HFF-Myc (cell line): ENCODE data around the gene GRK3.
"Not testable (repeated sequence)": the region's sequence is repeated elsewhere in the genome, so short reads cannot be mapped to it uniquely, and the experiment has no call there.

Source experiments
- DNase-seq: peaks from one replicate; pipeline ENCODE4 v3.0.0-alpha.2; 2011; ENCODE audit warnings: low read depth; ENCODE audit errors: extremely low read depth
- H3K4me3 ChIP-seq: replicated peaks from 2 replicates; pipeline ENCODE4 v1.5.1; 2011; ENCODE audit warnings: low read depth, mild to moderate bottlenecking, control low read depth, low read length
- TF ChIP-seq, protein P1 (sequence below): IDR thresholded peaks from 2 replicates; pipeline ENCODE4 v1.5.1; 2012; ENCODE audit warnings: mild to moderate bottlenecking, low read depth, low read length, control low read depth; ENCODE audit errors: missing control alignments

GRK3 gene

DNA sequence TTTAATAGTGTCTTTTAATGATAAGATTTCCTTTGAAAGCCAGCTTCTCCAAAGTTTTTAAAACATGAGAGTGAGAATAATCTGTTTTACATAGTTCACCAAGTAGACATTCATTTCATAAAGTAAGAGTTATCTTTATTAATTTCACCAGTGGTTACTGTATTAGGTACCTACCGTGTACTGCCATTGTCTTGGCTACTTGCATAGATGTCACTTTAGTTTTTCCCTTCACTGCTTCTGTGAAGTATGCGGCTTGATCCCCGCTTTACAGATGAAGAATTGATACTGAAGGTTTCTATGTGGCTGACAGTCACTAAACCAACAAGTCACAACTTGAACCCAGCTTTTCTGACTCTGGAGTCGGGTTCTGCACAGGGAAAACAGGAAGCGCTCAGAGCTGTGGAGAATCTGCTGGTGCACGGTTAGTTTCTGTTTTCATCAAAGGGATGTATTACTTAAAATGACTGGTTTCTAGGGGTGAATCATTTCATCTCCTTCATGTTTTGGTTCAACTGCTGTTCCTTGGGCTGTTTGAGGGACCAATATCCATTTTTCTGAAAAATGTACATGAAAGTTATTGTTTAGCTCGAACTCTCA, 138.2 kb downstream of the GRK3 start:
- TF ChIP-seq, protein P1, sequence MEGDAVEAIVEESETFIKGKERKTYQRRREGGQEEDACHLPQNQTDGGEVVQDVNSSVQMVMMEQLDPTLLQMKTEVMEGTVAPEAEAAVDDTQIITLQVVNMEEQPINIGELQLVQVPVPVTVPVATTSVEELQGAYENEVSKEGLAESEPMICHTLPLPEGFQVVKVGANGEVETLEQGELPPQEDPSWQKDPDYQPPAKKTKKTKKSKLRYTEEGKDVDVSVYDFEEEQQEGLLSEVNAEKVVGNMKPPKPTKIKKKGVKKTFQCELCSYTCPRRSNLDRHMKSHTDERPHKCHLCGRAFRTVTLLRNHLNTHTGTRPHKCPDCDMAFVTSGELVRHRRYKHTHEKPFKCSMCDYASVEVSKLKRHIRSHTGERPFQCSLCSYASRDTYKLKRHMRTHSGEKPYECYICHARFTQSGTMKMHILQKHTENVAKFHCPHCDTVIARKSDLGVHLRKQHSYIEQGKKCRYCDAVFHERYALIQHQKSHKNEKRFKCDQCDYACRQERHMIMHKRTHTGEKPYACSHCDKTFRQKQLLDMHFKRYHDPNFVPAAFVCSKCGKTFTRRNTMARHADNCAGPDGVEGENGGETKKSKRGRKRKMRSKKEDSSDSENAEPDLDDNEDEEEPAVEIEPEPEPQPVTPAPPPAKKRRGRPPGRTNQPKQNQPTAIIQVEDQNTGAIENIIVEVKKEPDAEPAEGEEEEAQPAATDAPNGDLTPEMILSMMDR: no peak
- H3K4me3 ChIP-seq: no peak overlapping the region
- DNase-seq: no peak

GRCh38 chr22:25704701-25705100, 140.2 kb downstream of the GRK3 start:
- TF ChIP-seq, protein P1: no peak
- no peak overlapping the region for H3K4me3 ChIP-seq
- DNase-seq: no peak

GRCh38 chr22:25706197-25706596, 141.7 kb downstream of the GRK3 start:
- DNase-seq: no peak
- H3K4me3 ChIP-seq: no peak overlapping the region
- TF ChIP-seq, protein P1: no peak

DNA sequence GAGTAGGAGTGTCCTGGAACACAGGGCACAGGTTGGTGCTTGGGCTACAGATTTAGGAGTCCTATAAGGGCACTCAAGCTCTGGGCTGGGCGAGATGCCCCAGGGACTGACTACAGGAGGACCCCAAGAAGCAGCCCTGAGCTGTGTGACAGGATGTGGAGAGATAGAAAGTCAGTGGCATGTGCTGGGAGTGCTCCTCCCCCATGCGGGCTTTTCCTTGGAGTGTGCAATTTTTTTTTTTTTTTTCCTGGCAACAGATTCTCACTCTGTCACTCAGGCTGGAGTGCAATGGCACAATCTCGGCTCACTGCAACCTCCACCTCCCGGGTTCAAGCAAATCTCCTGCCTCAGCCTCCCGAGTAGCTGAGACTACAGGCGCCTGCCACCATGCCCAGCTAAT, 144.0 kb downstream of the GRK3 start:
- not testable (repeated sequence) for H3K4me3 ChIP-seq, DNase-seq

DNA sequence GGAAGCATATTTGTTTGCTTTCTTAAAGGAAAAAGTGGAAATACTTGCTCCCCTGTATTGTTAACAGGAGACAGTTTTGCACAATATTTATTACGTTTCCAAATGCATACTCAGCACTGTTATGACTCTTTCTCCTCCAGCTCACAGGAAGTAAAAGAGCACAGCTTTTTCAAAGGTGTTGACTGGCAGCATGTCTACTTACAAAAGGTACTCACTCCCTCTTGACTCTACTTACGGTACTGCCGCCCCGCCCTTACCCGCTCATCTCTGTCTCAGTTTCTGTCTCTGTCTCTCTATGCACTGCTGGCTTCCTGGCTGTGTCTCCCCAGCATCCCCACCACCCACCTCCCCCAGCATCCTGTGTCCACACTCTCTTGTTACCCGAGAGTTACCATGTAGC, 145.3 kb downstream of the GRK3 start:
- TF ChIP-seq, protein P1: no peak
- H3K4me3 ChIP-seq: no peak overlapping the region
- no peak for DNase-seq

DNA sequence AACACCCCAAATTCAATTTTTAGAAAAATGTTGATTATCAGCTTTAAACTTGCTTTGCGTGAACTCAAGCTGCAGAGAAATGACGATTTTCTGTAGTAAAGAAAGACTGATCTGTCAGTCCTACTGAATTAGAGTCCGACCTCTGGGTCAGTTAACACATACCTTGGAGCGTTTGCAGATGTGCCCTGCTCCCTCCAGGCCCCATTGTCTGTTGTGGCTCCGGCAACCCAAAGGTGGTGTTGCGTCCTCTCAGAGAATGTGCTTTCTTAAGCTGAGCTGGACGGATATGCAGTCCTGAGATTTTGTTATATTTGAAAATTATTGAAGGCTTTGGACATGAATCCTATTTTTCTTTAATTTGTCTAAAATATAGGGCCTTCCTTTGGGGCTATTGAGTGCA, 146.0 kb downstream of the GRK3 start:
- TF ChIP-seq, protein P1: no peak
- no peak for DNase-seq
- H3K4me3 ChIP-seq: no peak overlapping the region

DNA sequence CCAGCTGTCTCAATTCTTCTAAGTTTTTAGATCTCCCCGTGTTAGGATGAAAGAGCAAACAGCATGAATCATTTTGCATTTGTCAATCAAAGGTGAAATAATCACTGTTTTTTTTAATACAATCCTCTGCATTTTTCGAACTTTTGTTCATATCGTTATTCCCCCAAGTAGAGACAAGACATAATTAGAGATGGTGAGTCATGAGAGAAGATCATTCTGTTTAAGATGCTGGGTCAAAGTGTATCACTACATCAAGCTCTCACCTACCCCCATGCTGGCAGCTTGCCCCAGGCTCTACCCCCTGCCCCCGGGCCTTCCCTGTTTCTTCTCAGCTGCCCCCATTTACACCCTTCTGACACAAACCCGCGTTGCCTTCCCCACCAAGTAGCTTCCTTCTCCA, 147.0 kb downstream of the GRK3 start:
- no peak for DNase-seq
- TF ChIP-seq, protein P1: no peak
- no peak overlapping the region for H3K4me3 ChIP-seq
